ENCODE results near the gene ZNF35. TPM values are rescaled to one million over a fixed set of nuclear protein-coding genes. Genes with fewer than 3 reads are reported as not detected.
A peak's percentile ranks its signal among the peaks of the same experiment; 100 is the strongest.

ZNF35 gene
- total RNA-seq, 1 experiment from 2014 or later = 12.0 TPM

DNA sequence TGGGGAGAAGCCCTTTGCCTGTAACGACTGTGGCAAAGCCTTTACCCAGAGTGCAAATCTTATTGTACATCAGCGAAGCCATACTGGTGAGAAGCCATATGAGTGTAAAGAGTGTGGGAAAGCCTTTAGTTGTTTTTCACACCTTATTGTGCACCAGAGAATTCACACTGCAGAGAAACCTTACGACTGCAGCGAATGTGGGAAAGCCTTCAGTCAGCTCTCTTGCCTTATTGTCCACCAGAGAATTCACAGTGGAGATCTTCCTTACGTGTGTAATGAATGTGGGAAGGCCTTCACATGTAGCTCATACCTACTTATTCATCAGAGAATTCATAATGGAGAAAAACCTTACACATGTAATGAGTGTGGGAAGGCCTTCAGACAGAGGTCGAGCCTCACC, 10.9 kb downstream of the ZNF35 start:
- Histone ChIP-seq H3K4me1 (ENCODE audit: insufficient read depth, low read length) (no peaks in the 10 kb centered on the region), H3K36me3 (ENCODE audit: low read depth, low read length) (peaks cover 74% of the 10 kb centered on the region), H3K4me3 (ENCODE audit: low read length) (no peak overlapping the region), H3K4me2 (ENCODE audit: low read length) (no peak overlapping the region), H3K27ac (ENCODE audit: low read length) (no peak overlapping the region), H3K9me3 (ENCODE audit: low read length) (peaks cover 34% of the 10 kb centered on the region), H4K20me1 (ENCODE audit: low read length) (no peaks in the 10 kb centered on the region), H3K79me2 (ENCODE audit: low read length) (peaks cover 6% of the 10 kb centered on the region; the same call in 1 of the 2 replicates), H2AFZ (ENCODE audit: low read length) (no peak overlapping the region), H3F3A (ENCODE audit: low read length, unreplicated experiment) (no peaks in the 10 kb centered on the region), H3K9ac (ENCODE audit: low read length) (no peak overlapping the region), H3K9me2 (replicated peaks; ENCODE audit: low read length) (no peaks in the 10 kb centered on the region), H3K27me3 (ENCODE audit: low read length) (no peaks in the 10 kb centered on the region)
- DNase-seq = no peak
- BruUV-seq (replicated peaks) = no TSS peak
- TF ChIP-seq EZH2 (IDR thresholded peaks at IDR 0.05; ENCODE audit: low read length, unreplicated experiment) (no peak), EZH2phosphoT487 (IDR thresholded peaks at IDR 0.05; ENCODE audit: borderline replicate concordance, low read length) (no peak)
- TF ChIP-seq, protein P1, sequence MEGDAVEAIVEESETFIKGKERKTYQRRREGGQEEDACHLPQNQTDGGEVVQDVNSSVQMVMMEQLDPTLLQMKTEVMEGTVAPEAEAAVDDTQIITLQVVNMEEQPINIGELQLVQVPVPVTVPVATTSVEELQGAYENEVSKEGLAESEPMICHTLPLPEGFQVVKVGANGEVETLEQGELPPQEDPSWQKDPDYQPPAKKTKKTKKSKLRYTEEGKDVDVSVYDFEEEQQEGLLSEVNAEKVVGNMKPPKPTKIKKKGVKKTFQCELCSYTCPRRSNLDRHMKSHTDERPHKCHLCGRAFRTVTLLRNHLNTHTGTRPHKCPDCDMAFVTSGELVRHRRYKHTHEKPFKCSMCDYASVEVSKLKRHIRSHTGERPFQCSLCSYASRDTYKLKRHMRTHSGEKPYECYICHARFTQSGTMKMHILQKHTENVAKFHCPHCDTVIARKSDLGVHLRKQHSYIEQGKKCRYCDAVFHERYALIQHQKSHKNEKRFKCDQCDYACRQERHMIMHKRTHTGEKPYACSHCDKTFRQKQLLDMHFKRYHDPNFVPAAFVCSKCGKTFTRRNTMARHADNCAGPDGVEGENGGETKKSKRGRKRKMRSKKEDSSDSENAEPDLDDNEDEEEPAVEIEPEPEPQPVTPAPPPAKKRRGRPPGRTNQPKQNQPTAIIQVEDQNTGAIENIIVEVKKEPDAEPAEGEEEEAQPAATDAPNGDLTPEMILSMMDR (conservative IDR thresholded peaks at IDR 0.05; ENCODE audit: low read depth, low read length) = no peak
- ATAC-seq = no peak
- ChIA-PET POLR2A (ENCODE audit: unreplicated experiment) (interaction anchor here (0.7 kb wide), 1 partner anchor 227 kb away, joined by 3 read pairs; no protein-coding TSS in a partner anchor), CTCF (no interaction called here)
- intact Hi-C loops (cut with micrococcal nuclease) = no loop called here

DNA sequence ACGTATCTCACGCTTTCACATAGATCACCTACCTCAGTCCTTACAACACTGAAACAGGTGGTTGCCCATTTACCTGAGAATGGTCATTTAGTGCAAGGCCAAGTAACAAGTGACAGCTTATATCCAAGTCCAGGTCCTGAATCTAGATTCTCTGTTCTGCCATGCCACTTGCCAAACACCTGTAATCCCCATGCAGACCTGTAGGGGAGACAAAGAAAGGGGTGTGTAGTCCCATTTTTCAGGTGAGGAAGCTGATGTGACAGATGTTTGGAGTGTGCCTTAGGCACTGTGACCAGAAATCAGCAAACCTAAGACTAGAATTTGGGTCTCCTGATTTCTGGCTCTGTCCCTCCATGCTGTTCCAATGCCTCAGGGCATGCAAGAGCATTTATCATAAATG, 12.7 kb downstream of the ZNF35 start:
- no TSS peak for BruUV-seq (replicated peaks)
- Histone ChIP-seq H2AFZ (ENCODE audit: low read length) (no peak overlapping the region), H3K9ac (ENCODE audit: low read length) (no peak overlapping the region), H3K36me3 (ENCODE audit: low read depth, low read length) (peaks cover 60% of the 10 kb centered on the region), H3F3A (ENCODE audit: low read length, unreplicated experiment) (no peaks in the 10 kb centered on the region), H3K4me1 (ENCODE audit: insufficient read depth, low read length) (no peaks in the 10 kb centered on the region), H3K4me3 (ENCODE audit: low read length) (no peak overlapping the region), H3K27me3 (ENCODE audit: low read length) (no peaks in the 10 kb centered on the region), H3K9me3 (ENCODE audit: low read length) (peaks cover 25% of the 10 kb centered on the region), H3K9me2 (replicated peaks; ENCODE audit: low read length) (no peaks in the 10 kb centered on the region), H4K20me1 (ENCODE audit: low read length) (no peaks in the 10 kb centered on the region), H3K4me2 (ENCODE audit: low read length) (no peak overlapping the region), H3K27ac (ENCODE audit: low read length) (no peak overlapping the region), H3K79me2 (ENCODE audit: low read length) (no peaks in the 10 kb centered on the region)
- intact Hi-C loops (cut with micrococcal nuclease) = no loop called here
- DNase-seq (peak; percentile 15), ATAC-seq (no peak)
- TF ChIP-seq, protein P1 (conservative IDR thresholded peaks at IDR 0.05; ENCODE audit: low read depth, low read length) = peak; percentile 37; the same call in 1 of the 2 replicates
- TF ChIP-seq EZH2phosphoT487 (IDR thresholded peaks at IDR 0.05; ENCODE audit: borderline replicate concordance, low read length) = no peak
- CTCF ChIA-PET = no interaction called here
- POLR2A ChIA-PET (ENCODE audit: unreplicated experiment) = no interaction called here

DNA sequence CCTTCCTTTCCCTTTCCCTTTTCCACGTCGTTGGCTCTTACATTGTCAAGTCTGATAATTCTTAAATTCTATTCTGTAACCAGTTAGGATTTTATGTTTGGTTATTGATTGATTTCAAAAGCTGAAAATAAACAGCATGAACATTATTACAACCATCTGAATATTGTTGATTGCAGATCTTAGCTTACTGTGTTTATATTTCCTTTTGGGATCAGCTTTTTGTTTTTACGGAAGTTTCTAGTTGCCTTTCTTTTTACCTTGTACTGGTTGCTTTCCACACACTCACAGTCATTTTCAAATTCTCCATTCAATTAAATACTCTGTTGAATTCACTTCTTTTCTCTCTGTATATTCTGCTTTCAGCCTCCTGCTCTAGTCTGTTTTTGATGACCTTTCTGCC, 16.6 kb downstream of the ZNF35 start:
- H4K20me1 ChIP-seq (ENCODE audit: low read length) = no peaks in the 10 kb centered on the region
- no peaks in the 10 kb centered on the region for H3K9me2 ChIP-seq (replicated peaks; ENCODE audit: low read length)
- no TSS peak for BruUV-seq (replicated peaks)
- DNase-seq (no peak), ATAC-seq (no peak)
- H3K4me1 ChIP-seq (ENCODE audit: insufficient read depth, low read length) = peaks cover 9% of the 10 kb centered on the region; the same call in 1 of the 2 replicates
- no peak for TF ChIP-seq EZH2 (IDR thresholded peaks at IDR 0.05; ENCODE audit: low read length, unreplicated experiment)
- no peaks in the 10 kb centered on the region for H3K9me3 ChIP-seq (ENCODE audit: low read length)
- no peak overlapping the region for H3K4me3 ChIP-seq (ENCODE audit: low read length)
- no peak overlapping the region for H2AFZ ChIP-seq (ENCODE audit: low read length)
- ChIA-PET CTCF (no interaction called here), POLR2A (ENCODE audit: unreplicated experiment) (no interaction called here)
- no peaks in the 10 kb centered on the region for H3K79me2 ChIP-seq (ENCODE audit: low read length)
- no peak overlapping the region for H3K9ac ChIP-seq (ENCODE audit: low read length)
- no peaks in the 10 kb centered on the region for H3F3A ChIP-seq (ENCODE audit: low read length, unreplicated experiment)
- H3K36me3 ChIP-seq (ENCODE audit: low read depth, low read length) = peaks cover 20% of the 10 kb centered on the region
- no peak overlapping the region for H3K27ac ChIP-seq (ENCODE audit: low read length)
- no peaks in the 10 kb centered on the region for H3K27me3 ChIP-seq (ENCODE audit: low read length)
- H3K4me2 ChIP-seq (ENCODE audit: low read length) = no peak overlapping the region
- intact Hi-C loops (cut with micrococcal nuclease) = no loop called here
